HepG2 (cell line): ENCODE data around the gene S100Z. TPM values are rescaled to one million over a fixed set of nuclear protein-coding genes. Genes with fewer than 3 reads are reported as not detected.

Experiments
- FOXM1 ChIP-seq: sonication (generic); formaldehyde crosslinking; IDR thresholded peaks from 2 replicates; pipeline ENCODE4 v1.5.0; 2020; ENCODE audit warnings: missing genetic modification reagents
- KDM2A ChIP-seq: sonication (generic); formaldehyde crosslinking; IDR thresholded peaks from 2 replicates; pipeline ENCODE4 v1.4.0; 2020; ENCODE audit warnings: low read depth, missing genetic modification reagents, borderline replicate concordance
- LRRFIP1 ChIP-seq: sonication (generic); formaldehyde crosslinking; conservative IDR thresholded peaks from 2 replicates; pipeline ENCODE4 v1.4.0; 2020; ENCODE audit warnings: missing genetic modification reagents
- MIXL1 ChIP-seq: IDR thresholded peaks from 2 replicates; pipeline ENCODE4 v1.6.1; 2016
- TEAD3 ChIP-seq: optimal IDR thresholded peaks from 2 replicates; pipeline ENCODE3; 2016; ENCODE audit warnings: borderline replicate concordance
- ZNF547 ChIP-seq: sonication (generic); formaldehyde crosslinking; IDR thresholded peaks from 2 replicates; pipeline ENCODE4 v1.5.1; 2020; ENCODE audit warnings: mild to moderate bottlenecking, missing genetic modification reagents
- ZNF660 ChIP-seq: sonication (generic); formaldehyde crosslinking; IDR thresholded peaks from 2 replicates; pipeline ENCODE4 v1.5.1; 2020; ENCODE audit warnings: mild to moderate bottlenecking, low read depth, missing genetic modification reagents, borderline replicate concordance
- ZNF674 ChIP-seq: sonication (generic); formaldehyde crosslinking; IDR thresholded peaks from 2 replicates; pipeline ENCODE4 v1.5.0; 2020; ENCODE audit warnings: low read depth, mild to moderate bottlenecking, missing genetic modification reagents
- ZNF749 ChIP-seq: sonication (generic); formaldehyde crosslinking; IDR thresholded peaks from 2 replicates; pipeline ENCODE4 v1.8.0; 2022; ENCODE audit warnings: mild to moderate bottlenecking, missing genetic modification reagents, moderate library complexity, borderline replicate concordance
- ZNF841 ChIP-seq: sonication (generic); formaldehyde crosslinking; IDR thresholded peaks from 2 replicates; pipeline ENCODE4 v1.8.1; 2023; ENCODE audit warnings: missing genetic modification reagents, borderline replicate concordance
- polyA plus RNA-seq, 8 experiments: library from polyadenylated mRNA; depleted of rRNA in 3 of 8; stranded (reverse) in 7 of 8; unstranded in 1 of 8; fragments of >200 nt; fragmentation: Illumina TruSeq in 4 of 8; extraction: Trizol in 4 of 8; gene quantifications; 2 replicates each; pipeline versions ENCODE4 v1.2.1 to v1.2.3, GENCODE V29; 2011 to 2016; ENCODE audit warnings: low read depth in 4 of 8, missing spikeins in 1 of 8, mixed read lengths in 1 of 8; ENCODE audit not compliant: insufficient read depth in 1 of 8
- total RNA-seq, 5 experiments: library from RNA; depleted of rRNA; stranded (reverse); fragments of >200 nt; fragmentation: Illumina TruSeq; extraction: Trizol; gene quantifications; 2 replicates each; pipeline ENCODE4 v1.2.3, GENCODE V29; 2016; ENCODE audit warnings: low read depth in 1 of 5
- TF ChIP-seq, protein P1 (sequence below): sonication (generic); formaldehyde crosslinking; conservative IDR thresholded peaks from 2 replicates; pipeline ENCODE4 v1.5.0; 2020; ENCODE audit warnings: missing genetic modification reagents
- TF ChIP-seq, protein P2 (sequence below): IDR thresholded peaks from 2 replicates; pipeline ENCODE4 v1.6.1; 2016; ENCODE audit warnings: missing compliant biosample characterization, missing genetic modification reagents, borderline replicate concordance
- TF ChIP-seq, protein P3 (sequence below): sonication (generic); formaldehyde crosslinking; IDR thresholded peaks from 2 replicates; pipeline ENCODE4 v1.4.0; 2020; ENCODE audit warnings: missing genetic modification reagents
- TF ChIP-seq, protein P4 (sequence below): sonication (generic); formaldehyde crosslinking; IDR thresholded peaks from 2 replicates; pipeline ENCODE4 v1.5.0; 2020; ENCODE audit warnings: missing genetic modification reagents
- TF ChIP-seq, protein P5 (sequence below): sonication (generic); formaldehyde crosslinking; IDR thresholded peaks from 2 replicates; pipeline ENCODE4 v1.4.0; 2020; ENCODE audit warnings: missing genetic modification reagents
- TF ChIP-seq, protein P6 (sequence below): sonication (generic); formaldehyde crosslinking; IDR thresholded peaks from 2 replicates; pipeline ENCODE4 v1.5.0; 2020; ENCODE audit warnings: missing genetic modification reagents

Gene S100Z
- total and polyA plus RNA-seq, 2 of the 13 experiments (the other 11 are each of a cell fraction or from before 2014, with no cell fraction given): 0.22 TPM; not detected in 1

DNA sequence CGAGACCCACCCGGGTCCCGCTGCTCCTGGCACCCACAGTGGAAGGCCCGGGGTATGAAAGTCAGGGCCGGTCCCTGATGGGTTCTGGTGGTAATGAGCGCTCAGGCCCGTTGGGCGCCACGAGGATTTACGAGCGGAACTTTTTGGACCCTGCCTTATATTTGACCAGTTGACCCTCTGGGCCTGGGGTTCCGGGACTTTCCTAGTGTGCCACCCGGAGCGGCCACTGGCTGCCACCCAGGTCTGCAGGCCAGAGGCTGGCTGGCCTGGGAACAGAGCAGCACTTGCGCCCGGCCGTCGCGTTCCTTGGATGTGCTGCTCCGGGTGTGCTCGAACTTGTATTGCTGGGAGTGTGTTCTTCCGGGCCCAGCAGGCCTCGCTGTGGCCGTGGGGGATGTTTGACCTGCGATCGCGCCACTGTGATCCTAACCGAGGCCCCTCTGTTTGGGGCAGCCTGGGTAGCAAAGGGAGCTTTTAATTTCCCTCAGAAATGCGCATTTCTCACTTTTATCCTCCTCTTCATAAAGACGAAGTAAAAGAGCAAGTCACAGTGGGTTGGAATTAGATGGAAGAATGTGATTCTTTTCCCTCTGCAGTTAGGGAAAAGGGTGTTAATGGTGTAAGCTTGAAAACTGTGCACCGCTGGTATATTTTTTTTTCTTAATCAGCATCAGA is 29.8 kb upstream of the S100Z start (continued):
- TF ChIP-seq, protein P1, sequence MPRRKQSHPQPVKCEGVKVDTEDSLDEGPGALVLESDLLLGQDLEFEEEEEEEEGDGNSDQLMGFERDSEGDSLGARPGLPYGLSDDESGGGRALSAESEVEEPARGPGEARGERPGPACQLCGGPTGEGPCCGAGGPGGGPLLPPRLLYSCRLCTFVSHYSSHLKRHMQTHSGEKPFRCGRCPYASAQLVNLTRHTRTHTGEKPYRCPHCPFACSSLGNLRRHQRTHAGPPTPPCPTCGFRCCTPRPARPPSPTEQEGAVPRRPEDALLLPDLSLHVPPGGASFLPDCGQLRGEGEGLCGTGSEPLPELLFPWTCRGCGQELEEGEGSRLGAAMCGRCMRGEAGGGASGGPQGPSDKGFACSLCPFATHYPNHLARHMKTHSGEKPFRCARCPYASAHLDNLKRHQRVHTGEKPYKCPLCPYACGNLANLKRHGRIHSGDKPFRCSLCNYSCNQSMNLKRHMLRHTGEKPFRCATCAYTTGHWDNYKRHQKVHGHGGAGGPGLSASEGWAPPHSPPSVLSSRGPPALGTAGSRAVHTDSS: no peak
- TF ChIP-seq, protein P2, sequence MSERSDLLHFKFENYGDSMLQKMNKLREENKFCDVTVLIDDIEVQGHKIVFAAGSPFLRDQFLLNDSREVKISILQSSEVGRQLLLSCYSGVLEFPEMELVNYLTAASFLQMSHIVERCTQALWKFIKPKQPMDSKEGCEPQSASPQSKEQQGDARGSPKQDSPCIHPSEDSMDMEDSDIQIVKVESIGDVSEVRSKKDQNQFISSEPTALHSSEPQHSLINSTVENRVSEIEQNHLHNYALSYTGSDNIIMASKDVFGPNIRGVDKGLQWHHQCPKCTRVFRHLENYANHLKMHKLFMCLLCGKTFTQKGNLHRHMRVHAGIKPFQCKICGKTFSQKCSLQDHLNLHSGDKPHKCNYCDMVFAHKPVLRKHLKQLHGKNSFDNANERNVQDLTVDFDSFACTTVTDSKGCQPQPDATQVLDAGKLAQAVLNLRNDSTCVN: no peak
- TF ChIP-seq, protein P3, sequence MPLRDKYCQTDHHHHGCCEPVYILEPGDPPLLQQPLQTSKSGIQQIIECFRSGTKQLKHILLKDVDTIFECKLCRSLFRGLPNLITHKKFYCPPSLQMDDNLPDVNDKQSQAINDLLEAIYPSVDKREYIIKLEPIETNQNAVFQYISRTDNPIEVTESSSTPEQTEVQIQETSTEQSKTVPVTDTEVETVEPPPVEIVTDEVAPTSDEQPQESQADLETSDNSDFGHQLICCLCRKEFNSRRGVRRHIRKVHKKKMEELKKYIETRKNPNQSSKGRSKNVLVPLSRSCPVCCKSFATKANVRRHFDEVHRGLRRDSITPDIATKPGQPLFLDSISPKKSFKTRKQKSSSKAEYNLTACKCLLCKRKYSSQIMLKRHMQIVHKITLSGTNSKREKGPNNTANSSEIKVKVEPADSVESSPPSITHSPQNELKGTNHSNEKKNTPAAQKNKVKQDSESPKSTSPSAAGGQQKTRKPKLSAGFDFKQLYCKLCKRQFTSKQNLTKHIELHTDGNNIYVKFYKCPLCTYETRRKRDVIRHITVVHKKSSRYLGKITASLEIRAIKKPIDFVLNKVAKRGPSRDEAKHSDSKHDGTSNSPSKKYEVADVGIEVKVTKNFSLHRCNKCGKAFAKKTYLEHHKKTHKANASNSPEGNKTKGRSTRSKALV (CRISPR knock-in tag): peak; percentile 67; the same call in 1 of the 2 replicates
- TF ChIP-seq ZNF674 (CRISPR knock-in tag): no peak
- TF ChIP-seq ZNF547: no peak
- no peak for TF ChIP-seq ZNF749
- TF ChIP-seq, protein P4, sequence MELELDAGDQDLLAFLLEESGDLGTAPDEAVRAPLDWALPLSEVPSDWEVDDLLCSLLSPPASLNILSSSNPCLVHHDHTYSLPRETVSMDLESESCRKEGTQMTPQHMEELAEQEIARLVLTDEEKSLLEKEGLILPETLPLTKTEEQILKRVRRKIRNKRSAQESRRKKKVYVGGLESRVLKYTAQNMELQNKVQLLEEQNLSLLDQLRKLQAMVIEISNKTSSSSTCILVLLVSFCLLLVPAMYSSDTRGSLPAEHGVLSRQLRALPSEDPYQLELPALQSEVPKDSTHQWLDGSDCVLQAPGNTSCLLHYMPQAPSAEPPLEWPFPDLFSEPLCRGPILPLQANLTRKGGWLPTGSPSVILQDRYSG: no peak
- no peak for TF ChIP-seq FOXM1
- no peak for TF ChIP-seq MIXL1 (CRISPR knock-in tag)
- TF ChIP-seq, protein P5, sequence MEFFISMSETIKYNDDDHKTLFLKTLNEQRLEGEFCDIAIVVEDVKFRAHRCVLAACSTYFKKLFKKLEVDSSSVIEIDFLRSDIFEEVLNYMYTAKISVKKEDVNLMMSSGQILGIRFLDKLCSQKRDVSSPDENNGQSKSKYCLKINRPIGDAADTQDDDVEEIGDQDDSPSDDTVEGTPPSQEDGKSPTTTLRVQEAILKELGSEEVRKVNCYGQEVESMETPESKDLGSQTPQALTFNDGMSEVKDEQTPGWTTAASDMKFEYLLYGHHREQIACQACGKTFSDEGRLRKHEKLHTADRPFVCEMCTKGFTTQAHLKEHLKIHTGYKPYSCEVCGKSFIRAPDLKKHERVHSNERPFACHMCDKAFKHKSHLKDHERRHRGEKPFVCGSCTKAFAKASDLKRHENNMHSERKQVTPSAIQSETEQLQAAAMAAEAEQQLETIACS (CRISPR knock-in tag): no peak
- TF ChIP-seq ZNF841 (CRISPR knock-in tag): no peak
- TF ChIP-seq TEAD3 (CRISPR knock-in tag): no peak
- peak; percentile 35; the same call in 1 of the 2 replicates for TF ChIP-seq KDM2A (CRISPR knock-in tag)
- TF ChIP-seq ZNF660 (CRISPR knock-in tag): no peak
- no peak for TF ChIP-seq LRRFIP1 (CRISPR knock-in tag)
- TF ChIP-seq, protein P6, sequence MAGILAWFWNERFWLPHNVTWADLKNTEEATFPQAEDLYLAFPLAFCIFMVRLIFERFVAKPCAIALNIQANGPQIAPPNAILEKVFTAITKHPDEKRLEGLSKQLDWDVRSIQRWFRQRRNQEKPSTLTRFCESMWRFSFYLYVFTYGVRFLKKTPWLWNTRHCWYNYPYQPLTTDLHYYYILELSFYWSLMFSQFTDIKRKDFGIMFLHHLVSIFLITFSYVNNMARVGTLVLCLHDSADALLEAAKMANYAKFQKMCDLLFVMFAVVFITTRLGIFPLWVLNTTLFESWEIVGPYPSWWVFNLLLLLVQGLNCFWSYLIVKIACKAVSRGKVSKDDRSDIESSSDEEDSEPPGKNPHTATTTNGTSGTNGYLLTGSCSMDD (CRISPR knock-in tag): no peak
